A549 (cell line): ENCODE measurements around the gene SKIDA1.

ENCODE experiments used
- ESRRA ChIP-seq: fragments of 150-350 bp; IDR thresholded peaks from 2 replicates; pipeline ENCODE4 v1.6.1; 2014; ENCODE audit warnings: mild to moderate bottlenecking, low read length, borderline replicate concordance
- POLR2A ChIP-seq: IDR thresholded peaks from 2 replicates; pipeline ENCODE4 v1.6.1; 2012; ENCODE audit warnings: mild to moderate bottlenecking, low read length
- POLR2AphosphoS2 ChIP-seq: conservative IDR thresholded peaks from 2 replicates; pipeline ENCODE4 v1.6.1; 2012; ENCODE audit warnings: low read length, improper control_type of control experiment, inconsistent platforms
- RCOR1 ChIP-seq: fragments of 150-350 bp; IDR thresholded peaks from 2 replicates; pipeline ENCODE4 v1.6.1; 2014; ENCODE audit warnings: antibody characterized with exemption, low read length, low read depth
- RFX5 ChIP-seq: fragments of 450-650 bp; IDR thresholded peaks from 2 replicates; pipeline ENCODE4 v1.7.1; 2014; ENCODE audit warnings: antibody characterized with exemption, mild to moderate bottlenecking, moderate library complexity
- TF ChIP-seq, protein P1 (sequence below): IDR thresholded peaks from 2 replicates; pipeline ENCODE4 v1.6.1; 2012
- TF ChIP-seq, protein P2 (sequence below): fragments of >200 bp; sonication (Bioruptor Twin); formaldehyde crosslinking; IDR thresholded peaks from 3 replicates; pipeline ENCODE4 v1.5.1; 2016
- TF ChIP-seq, protein P3 (sequence below): fragments of 450-650 bp; IDR thresholded peaks from 2 replicates; pipeline ENCODE4 v1.6.1; 2014; ENCODE audit warnings: antibody characterized with exemption

GRCh38 chr10:21475393-21475792, 50.1 kb downstream of the SKIDA1 start:
- TF ChIP-seq, protein P1, sequence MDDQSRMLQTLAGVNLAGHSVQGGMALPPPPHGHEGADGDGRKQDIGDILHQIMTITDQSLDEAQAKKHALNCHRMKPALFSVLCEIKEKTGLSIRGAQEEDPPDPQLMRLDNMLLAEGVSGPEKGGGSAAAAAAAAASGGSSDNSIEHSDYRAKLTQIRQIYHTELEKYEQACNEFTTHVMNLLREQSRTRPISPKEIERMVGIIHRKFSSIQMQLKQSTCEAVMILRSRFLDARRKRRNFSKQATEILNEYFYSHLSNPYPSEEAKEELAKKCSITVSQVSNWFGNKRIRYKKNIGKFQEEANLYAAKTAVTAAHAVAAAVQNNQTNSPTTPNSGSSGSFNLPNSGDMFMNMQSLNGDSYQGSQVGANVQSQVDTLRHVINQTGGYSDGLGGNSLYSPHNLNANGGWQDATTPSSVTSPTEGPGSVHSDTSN = no peak
- TF ChIP-seq POLR2A = no peak
- TF ChIP-seq, protein P2, sequence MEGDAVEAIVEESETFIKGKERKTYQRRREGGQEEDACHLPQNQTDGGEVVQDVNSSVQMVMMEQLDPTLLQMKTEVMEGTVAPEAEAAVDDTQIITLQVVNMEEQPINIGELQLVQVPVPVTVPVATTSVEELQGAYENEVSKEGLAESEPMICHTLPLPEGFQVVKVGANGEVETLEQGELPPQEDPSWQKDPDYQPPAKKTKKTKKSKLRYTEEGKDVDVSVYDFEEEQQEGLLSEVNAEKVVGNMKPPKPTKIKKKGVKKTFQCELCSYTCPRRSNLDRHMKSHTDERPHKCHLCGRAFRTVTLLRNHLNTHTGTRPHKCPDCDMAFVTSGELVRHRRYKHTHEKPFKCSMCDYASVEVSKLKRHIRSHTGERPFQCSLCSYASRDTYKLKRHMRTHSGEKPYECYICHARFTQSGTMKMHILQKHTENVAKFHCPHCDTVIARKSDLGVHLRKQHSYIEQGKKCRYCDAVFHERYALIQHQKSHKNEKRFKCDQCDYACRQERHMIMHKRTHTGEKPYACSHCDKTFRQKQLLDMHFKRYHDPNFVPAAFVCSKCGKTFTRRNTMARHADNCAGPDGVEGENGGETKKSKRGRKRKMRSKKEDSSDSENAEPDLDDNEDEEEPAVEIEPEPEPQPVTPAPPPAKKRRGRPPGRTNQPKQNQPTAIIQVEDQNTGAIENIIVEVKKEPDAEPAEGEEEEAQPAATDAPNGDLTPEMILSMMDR = no peak
- no peak for TF ChIP-seq POLR2AphosphoS2
- TF ChIP-seq RCOR1 = no peak
- TF ChIP-seq, protein P3, sequence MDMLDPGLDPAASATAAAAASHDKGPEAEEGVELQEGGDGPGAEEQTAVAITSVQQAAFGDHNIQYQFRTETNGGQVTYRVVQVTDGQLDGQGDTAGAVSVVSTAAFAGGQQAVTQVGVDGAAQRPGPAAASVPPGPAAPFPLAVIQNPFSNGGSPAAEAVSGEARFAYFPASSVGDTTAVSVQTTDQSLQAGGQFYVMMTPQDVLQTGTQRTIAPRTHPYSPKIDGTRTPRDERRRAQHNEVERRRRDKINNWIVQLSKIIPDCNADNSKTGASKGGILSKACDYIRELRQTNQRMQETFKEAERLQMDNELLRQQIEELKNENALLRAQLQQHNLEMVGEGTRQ = no peak
- TF ChIP-seq RFX5 = no peak
- TF ChIP-seq ESRRA = no peak
